Fibroblast of the aortic adventitia (primary cell): ENCODE results near the gene ZNF772. TPM values are rescaled to one million over a fixed set of nuclear protein-coding genes. Genes with fewer than 3 reads are reported as not detected.

ENCODE experiments used
- DNase-seq: peaks from one replicate; pipeline ENCODE4 v3.0.0-alpha.2; 2010; ENCODE audit warnings: low read depth
- H3K4me3 ChIP-seq: 2 replicates; pipeline ENCODE4 v1.5.1; 2011; ENCODE audit warnings: low read depth, mild to moderate bottlenecking, control low read depth, low read length, moderate library complexity
- total RNA-seq: library from RNA; depleted of rRNA; stranded (reverse); fragments of >200 nt; gene quantifications from 2 replicates; pipeline ENCODE4 v1.2.3, GENCODE V29; 2012; ENCODE audit warnings: low replicate concordance
- TF ChIP-seq, protein P1 (sequence below): IDR thresholded peaks from 2 replicates; pipeline ENCODE4 v1.5.1; 2011; ENCODE audit warnings: mild to moderate bottlenecking, low read length, control low read depth, inconsistent platforms; ENCODE audit not compliant: insufficient read depth

Gene ZNF772
- total RNA-seq, 1 donor: 17.9 TPM

DNA sequence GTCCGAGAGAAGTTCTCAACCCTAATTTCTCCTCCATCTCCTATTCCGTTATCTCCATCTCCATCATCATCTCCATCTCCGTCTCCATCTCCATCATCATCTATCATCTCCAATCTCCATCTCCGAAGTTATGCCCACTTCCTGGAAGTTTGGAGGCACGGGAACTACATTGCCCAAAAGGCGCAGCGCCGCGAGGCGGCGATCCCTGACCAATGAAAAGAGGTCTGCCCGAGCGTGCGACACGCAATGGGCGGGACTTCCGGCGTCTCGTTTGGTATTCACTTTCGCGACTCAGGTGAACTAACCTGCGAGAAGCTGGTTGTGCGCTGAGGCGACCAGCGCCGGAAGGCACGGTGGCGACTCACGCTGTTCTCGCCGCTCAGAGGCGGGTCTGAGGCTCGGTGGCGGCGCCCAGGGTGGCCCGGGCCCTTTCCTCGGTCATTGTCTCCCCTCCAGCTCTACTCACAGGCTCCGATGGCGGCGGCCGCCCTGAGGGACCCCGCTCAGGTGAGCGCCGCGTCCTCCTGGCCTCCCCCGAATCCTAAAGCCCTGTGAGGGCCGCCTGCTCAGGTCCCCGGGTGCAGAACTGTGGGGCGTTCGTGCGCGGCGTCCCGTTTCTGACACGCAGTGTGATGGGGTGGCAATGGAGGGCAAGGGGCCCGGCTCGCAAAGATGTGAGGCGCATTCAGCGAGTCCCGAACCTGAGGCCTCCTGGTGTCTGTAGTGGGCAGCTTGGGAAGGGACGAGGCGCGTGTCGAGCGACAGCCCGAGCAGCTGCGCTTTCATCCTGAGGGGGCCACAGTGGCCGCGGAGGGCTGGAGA lies 10.3 kb upstream of the ZNF772 start, which contains the start of gene ZNF419:
Gene ZNF419, plus strand, starts transcription at position 274 of the 822 bp plus-strand sequence. Its CDS starts 201 bp downstream, at position 475.
- TF ChIP-seq, protein P1, sequence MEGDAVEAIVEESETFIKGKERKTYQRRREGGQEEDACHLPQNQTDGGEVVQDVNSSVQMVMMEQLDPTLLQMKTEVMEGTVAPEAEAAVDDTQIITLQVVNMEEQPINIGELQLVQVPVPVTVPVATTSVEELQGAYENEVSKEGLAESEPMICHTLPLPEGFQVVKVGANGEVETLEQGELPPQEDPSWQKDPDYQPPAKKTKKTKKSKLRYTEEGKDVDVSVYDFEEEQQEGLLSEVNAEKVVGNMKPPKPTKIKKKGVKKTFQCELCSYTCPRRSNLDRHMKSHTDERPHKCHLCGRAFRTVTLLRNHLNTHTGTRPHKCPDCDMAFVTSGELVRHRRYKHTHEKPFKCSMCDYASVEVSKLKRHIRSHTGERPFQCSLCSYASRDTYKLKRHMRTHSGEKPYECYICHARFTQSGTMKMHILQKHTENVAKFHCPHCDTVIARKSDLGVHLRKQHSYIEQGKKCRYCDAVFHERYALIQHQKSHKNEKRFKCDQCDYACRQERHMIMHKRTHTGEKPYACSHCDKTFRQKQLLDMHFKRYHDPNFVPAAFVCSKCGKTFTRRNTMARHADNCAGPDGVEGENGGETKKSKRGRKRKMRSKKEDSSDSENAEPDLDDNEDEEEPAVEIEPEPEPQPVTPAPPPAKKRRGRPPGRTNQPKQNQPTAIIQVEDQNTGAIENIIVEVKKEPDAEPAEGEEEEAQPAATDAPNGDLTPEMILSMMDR: peak; percentile 22
- DNase-seq: peak; percentile 80
- H3K4me3 ChIP-seq: peak within 1 kb of the TSS; percentile 97

DNA sequence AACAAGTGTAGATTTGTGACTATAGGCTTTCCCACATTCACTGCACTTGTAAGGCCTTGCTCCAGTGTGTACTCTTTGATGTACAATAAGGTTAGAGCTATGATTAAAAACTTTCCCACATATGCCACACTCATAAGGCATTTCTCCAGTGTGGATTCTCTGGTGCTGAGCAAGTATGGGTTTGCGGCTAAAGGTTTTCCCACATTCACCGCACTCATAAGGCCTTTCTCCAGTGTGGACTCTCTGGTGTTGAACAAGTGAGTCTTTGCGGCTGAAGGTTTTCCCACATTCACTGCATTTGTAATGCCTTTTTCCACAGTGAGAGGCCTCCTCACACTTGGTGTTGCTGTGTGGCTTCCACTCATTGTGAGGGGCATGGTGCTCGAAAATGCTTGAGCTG lies 3.7 kb downstream of the ZNF772 start:
- H3K4me3 ChIP-seq: no peak overlapping the region
- peak; percentile 8 for DNase-seq
- TF ChIP-seq, protein P1: no peak

DNA sequence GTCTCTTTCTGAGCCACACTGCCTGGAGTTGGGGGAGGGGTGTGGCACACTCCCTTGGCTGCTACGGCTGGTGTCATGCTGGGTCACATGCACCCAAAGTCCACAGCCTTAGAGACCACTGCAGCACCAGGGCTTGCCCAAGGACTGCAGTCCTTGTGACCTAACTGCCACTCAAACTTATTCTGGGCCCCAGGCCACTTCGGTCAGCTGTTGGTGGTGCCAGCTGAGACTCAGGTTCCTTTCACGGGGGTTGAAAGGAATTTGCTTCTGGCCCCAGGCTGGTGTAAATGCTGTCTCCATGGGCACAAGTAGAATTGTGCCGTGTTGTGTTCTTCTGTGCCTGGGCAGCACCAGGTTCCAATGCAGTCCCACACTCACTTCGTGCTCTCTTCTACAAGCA lies 10.9 kb downstream of the ZNF772 start:
- no peak for DNase-seq
- no peak overlapping the region for H3K4me3 ChIP-seq
- TF ChIP-seq, protein P1: no peak

DNA sequence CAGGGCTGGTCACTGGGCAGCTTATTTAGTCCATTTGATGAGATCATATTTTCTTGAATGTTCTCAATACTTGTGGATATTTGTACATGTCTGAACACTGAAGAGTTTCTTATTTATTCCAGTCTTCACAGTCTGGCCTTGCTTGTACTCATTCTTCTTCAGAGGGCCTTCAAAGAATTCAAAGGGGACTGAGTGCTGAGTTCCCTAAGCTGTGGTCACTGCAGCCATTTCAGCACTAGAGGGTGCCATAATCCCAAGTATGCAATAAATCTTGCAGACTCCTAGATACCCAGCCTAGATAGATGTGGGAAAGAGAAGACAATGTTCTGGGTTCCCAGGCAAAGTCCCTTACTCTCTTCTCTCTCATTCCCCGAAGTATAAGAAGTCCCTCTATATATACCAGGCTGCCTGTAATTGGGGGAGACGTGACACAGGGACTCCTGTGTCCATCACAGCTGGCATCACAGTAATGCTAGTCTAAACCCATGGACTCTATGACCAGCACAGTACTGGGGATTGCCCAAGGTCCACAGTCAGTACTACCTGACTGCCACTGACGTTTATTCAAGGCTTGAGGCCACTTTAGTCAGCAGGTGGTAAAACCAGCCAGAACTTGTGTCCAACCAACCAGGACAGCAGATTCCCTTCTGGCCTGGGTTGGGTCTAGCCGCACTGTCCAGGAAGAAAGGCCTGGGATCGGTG lies 11.5 kb downstream of the ZNF772 start:
- no peak overlapping the region for H3K4me3 ChIP-seq
- peak; percentile 30 for DNase-seq
- TF ChIP-seq, protein P1: peak; percentile 31

DNA sequence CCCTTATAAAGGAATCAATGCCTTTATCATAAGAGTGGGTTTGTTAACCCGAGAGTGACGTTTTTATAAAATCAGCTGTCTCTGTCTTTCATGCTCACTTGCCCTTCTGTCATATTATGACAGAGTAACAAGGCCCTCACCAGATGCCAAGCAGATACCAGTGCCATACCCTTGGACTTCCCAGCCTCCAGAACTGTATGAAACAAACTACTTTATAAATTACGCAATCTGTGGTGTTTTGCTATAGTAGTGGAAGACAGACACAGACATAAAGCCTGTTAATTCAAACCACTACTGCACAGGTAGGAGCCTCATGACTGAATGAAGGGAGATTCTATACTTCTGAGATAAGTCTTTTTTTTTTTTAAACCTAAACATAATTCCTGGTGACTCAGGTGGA lies 25.1 kb downstream of the ZNF772 start:
- no peak for DNase-seq
- no peak overlapping the region for H3K4me3 ChIP-seq
- TF ChIP-seq, protein P1: no peak

DNA sequence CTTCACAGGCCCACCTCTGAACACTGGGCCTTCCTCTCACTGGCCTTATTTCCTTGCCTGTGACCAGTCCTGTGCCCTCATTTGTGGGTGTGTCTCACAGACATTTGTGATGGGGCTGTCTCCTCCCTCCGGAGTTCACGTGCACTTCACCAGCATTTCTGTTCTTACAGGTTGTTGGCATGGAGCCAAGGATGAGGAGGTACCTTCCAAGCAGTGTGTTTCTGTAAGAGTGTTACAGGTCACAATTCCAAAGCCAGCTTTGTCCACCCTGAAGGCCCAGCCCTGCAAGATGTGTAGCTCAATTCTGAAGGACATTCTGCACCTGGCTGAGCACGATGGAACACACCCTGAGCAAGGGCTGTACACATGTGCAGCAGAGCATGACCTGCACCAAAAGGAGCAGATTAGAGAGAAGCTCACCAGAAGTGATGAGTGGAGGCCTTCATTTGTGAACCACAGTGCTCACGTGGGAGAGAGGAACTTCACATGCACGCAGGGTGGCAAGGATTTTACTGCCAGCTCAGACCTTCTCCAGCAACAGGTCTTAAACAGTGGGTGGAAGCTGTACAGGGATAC lies 34.2 kb downstream of the ZNF772 start:
- no peak for DNase-seq
- no peak overlapping the region for H3K4me3 ChIP-seq
- TF ChIP-seq, protein P1: no peak
